Esophagus (tissue), 2 donors: ENCODE data around the gene RASSF6. TPM values are rescaled to one million over a fixed set of nuclear protein-coding genes. Genes with fewer than 3 reads are reported as not detected.
"Not testable (repeated sequence)": the region's sequence is repeated elsewhere in the genome, so short reads cannot be mapped to it uniquely, and the experiment has no call there.

ENCODE experiments used
- H3K27ac ChIP-seq, 2 donors: one replicate each; pipeline ENCODE4 v1.5.1; 2013; ENCODE audit warnings: low read depth in 2 of 2, mild to moderate bottlenecking in 2 of 2, inconsistent platforms in 1 of 2, low read length in 1 of 2, moderate library complexity in 1 of 2
- H3K27me3 ChIP-seq, 2 donors: one replicate each; pipeline ENCODE4 v1.6.1; 2013; ENCODE audit warnings: low read length in 2 of 2, control low read depth in 1 of 2, mild to moderate bottlenecking in 1 of 2; ENCODE audit not compliant: insufficient read depth in 2 of 2, control insufficient read depth in 1 of 2
- H3K36me3 ChIP-seq, 2 donors: one replicate each; pipeline ENCODE4 v1.6.1; 2013; ENCODE audit warnings: low read length in 1 of 2; ENCODE audit not compliant: control insufficient read depth in 2 of 2, insufficient read depth in 2 of 2
- H3K4me1 ChIP-seq, 2 donors: one replicate each; pipeline ENCODE4 v1.6.1; 2013; ENCODE audit warnings: low read length in 1 of 2; ENCODE audit not compliant: control insufficient read depth in 2 of 2, insufficient read depth in 2 of 2
- H3K4me3 ChIP-seq, 2 donors: one replicate each; pipeline ENCODE4 v1.5.1; 2013; ENCODE audit warnings: low read length in 2 of 2, mild to moderate bottlenecking in 2 of 2, low read depth in 1 of 2, moderate library complexity in 1 of 2
- H3K9me3 ChIP-seq, 2 donors: one replicate each; pipeline ENCODE4 v1.6.1; 2013; ENCODE audit warnings: mild to moderate bottlenecking in 2 of 2, low read depth in 1 of 2, low read length in 1 of 2, moderate library complexity in 1 of 2; ENCODE audit not compliant: control insufficient read depth in 2 of 2, insufficient read depth in 1 of 2
- WGBS, 2 donors: extraction: QIAGEN DNeasy Blood & Tissue Kit; methylation state at CpG; one replicate each; pipeline ENCODE4 v1.1.7; 2013; 5-methylcytosine and 5-hydroxymethylcytosine counted together
- polyA plus RNA-seq, 2 donors: library from polyadenylated mRNA; stranded (reverse); fragments of 200-250 nt; gene quantifications; one replicate each; pipeline ENCODE4 v1.2.3, GENCODE V29; 2013
- donor health status: healthy with polysubstance abuse.
- donor health status: Bipolar disorder and iron deficiency.

Gene RASSF6
- polyA plus RNA-seq, 2 donors = 1.2 to 1.6 TPM

DNA sequence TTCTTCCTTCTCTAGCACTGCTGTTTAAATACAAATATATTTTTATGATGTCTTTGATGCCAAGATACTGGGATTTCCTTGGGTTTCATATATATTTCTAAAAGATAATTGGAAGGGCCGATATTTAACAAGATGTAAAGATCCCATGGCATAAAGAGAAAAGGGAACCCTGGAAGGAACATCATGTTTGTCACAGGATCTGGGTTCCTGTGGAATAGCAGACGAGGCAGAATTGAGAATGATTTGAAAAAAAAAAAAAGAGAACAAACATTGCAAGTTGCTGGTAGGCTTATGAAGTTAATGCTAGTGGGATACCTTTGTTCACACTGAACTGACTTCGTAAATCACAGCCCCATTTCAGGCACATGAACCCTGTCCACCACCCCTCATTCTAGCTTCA is 33.6 kb downstream of the RASSF6 start:
- 77 to 87% methylated on average over 3 of the region's 3 CpGs for WGBS, 2 donors
- Histone ChIP-seq H3K36me3 (no peaks in the 10 kb centered on the region), H3K4me3 (no peak overlapping the region), H3K9me3 (no peaks in the 10 kb centered on the region), H3K27ac (no peak overlapping the region), H3K4me1 (no peaks in the 10 kb centered on the region), H3K27me3 (no peaks in the 10 kb centered on the region)

- 94% methylated on average over 1 of the region's 1 CpG for WGBS, 2 donors
- Histone ChIP-seq H3K4me3 (no peak overlapping the region), H3K4me1 (no peaks in the 10 kb centered on the region), H3K36me3 (no peaks in the 10 kb centered on the region), H3K9me3 (no peaks in the 10 kb centered on the region), H3K27ac (no peak overlapping the region), H3K27me3 (no peaks in the 10 kb centered on the region)
These were observed 34.2 kb downstream of the RASSF6 start for GRCh38 chr4:73586040-73586439.

DNA sequence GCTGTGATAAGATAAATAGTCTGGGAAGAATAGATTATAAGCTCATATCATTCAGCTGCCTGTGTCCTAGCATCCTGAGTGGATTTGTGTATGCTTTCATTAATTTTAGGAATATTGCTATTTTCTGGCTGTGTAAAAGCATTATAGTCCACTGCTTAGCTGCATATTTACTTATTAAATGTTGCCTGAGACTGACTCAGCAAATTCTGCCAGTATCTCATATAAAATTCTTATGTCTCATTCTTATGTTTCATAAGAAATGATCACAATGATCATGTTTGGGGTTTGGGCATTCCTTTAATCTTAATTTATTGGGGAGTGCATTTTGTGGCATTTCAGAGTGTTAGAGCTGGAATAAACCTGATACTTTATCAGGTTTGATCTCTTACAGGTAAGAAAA is 34.9 kb downstream of the RASSF6 start:
- H3K9me3 ChIP-seq = no peaks in the 10 kb centered on the region
- no peak overlapping the region for H3K4me3 ChIP-seq
- H3K27ac ChIP-seq = no peak overlapping the region
- H3K27me3 ChIP-seq = no peaks in the 10 kb centered on the region
- H3K36me3 ChIP-seq = no peaks in the 10 kb centered on the region
- no peaks in the 10 kb centered on the region for H3K4me1 ChIP-seq

DNA sequence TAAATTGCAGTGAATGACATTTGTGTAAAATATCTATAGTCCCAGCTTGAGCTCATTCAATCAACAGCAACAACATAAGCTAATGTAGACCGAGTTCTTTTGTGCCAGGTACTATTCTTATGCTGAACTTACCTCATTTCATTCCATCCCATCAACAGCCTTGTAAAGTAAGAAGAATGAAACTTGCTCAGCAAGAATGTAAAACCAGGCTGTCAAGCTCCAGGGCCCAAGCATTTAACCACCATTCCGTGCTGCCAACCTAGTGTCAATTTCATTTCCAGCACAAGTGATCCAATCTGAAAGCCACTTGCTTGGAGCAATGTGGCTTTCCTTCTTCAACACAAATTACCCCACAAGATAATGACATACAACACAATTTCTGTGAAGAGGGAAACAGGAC is 36.6 kb downstream of the RASSF6 start:
- Histone ChIP-seq H3K4me3 (no peak overlapping the region), H3K4me1 (no peaks in the 10 kb centered on the region), H3K36me3 (no peaks in the 10 kb centered on the region), H3K9me3 (no peaks in the 10 kb centered on the region), H3K27me3 (no peaks in the 10 kb centered on the region), H3K27ac (peak overlapping the region in 1 of 2 donors; percentile 13)
- 36 to 63% methylated on average over 2 of the region's 2 CpGs for WGBS, 2 donors

DNA sequence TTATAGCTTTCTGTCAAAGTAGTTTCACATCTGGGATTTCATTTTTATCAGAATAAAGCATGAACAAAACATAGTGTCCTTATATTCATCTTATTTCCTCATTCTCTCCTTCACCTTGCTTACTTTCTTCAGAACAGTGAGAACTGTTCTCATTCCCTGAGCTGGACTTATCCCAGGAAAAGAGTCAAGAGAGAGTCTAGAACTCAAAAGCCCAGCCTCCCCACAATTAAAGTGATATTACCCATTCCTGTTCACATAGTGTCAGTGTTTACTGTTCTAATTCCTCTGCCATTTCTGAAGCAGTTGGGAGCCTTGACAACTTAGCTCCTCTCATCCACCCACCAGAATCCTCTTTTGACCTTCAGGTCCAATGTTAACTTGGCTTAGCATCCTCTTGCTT is 42.9 kb downstream of the RASSF6 start:
- no peaks in the 10 kb centered on the region for H3K9me3 ChIP-seq
- H3K27me3 ChIP-seq = no peaks in the 10 kb centered on the region
- H3K4me3 ChIP-seq = no peak overlapping the region
- H3K4me1 ChIP-seq = no peaks in the 10 kb centered on the region
- no peak overlapping the region for H3K27ac ChIP-seq
- H3K36me3 ChIP-seq = no peaks in the 10 kb centered on the region

- H3K4me1 ChIP-seq = no peaks in the 10 kb centered on the region
- 75 to 78% methylated on average over 3 of the region's 3 CpGs for WGBS, 2 donors
- H3K4me3 ChIP-seq = no peak overlapping the region
- no peaks in the 10 kb centered on the region for H3K9me3 ChIP-seq
- no peak overlapping the region for H3K27ac ChIP-seq
- no peaks in the 10 kb centered on the region for H3K27me3 ChIP-seq
- no peaks in the 10 kb centered on the region for H3K36me3 ChIP-seq
These were observed 43.9 kb downstream of the RASSF6 start for GRCh38 chr4:73576381-73576780.

DNA sequence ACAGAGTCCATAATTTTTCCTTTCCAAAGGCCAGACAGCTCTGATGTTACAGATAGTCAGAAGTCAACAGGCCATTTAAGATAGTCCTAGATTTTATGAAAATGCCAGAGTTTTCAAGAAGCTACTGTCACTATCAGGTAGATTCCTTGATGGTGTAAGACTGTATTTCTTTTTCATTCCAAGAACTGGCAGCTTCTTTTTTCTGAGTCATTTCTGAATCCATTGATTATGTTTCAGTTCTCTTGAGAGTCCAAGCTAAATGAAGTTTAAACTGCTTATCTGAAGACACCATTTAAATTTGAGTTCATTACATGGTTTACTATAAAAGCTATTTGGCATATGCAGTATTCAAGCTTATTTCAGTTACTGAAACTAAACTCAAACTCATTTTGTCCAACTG is 44.6 kb downstream of the RASSF6 start:
- no peak overlapping the region for H3K4me3 ChIP-seq
- H3K9me3 ChIP-seq = no peaks in the 10 kb centered on the region
- H3K27me3 ChIP-seq = no peaks in the 10 kb centered on the region
- no peak overlapping the region for H3K27ac ChIP-seq
- H3K4me1 ChIP-seq = no peaks in the 10 kb centered on the region
- no peaks in the 10 kb centered on the region for H3K36me3 ChIP-seq

GRCh38 chr4:73573794-73574528 is 46.3 kb downstream of the RASSF6 start:
- H3K4me1 ChIP-seq = no peaks in the 10 kb centered on the region
- H3K27me3 ChIP-seq = no peaks in the 10 kb centered on the region
- no peaks in the 10 kb centered on the region for H3K9me3 ChIP-seq
- peak overlapping the region in 1 of 2 donors; percentile 13 for H3K27ac ChIP-seq
- H3K36me3 ChIP-seq = no peaks in the 10 kb centered on the region
- H3K4me3 ChIP-seq = no peak overlapping the region
- 52% methylated on average over 8 of the region's 8 CpGs for WGBS, 2 donors

DNA sequence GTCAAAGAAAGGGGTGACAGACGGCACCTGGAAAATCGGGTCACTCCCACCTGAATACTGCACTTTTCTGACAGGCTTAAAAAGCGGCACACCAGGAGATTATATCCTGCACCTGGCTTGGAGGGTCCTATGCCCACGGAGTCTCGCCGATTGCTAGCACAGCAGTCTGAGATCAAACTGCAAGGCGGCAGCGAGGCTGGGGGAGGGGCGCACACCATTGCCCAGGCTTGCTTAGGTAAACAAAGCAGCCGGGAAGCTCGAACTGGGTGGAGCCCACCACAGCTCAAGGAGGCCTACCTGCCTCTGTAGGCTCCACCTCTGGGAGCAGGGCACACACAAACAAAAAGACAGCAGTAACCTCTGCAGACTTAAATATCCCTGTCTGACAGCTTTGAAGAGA is 69.4 kb downstream of the RASSF6 start:
- not testable (repeated sequence) for H3K4me3 ChIP-seq, H3K9me3 ChIP-seq, H3K4me1 ChIP-seq, H3K27me3 ChIP-seq, H3K36me3 ChIP-seq, H3K27ac ChIP-seq
- WGBS, 2 donors = 89 to 92% methylated on average over 9 to 11 of the region's 11 CpGs

DNA sequence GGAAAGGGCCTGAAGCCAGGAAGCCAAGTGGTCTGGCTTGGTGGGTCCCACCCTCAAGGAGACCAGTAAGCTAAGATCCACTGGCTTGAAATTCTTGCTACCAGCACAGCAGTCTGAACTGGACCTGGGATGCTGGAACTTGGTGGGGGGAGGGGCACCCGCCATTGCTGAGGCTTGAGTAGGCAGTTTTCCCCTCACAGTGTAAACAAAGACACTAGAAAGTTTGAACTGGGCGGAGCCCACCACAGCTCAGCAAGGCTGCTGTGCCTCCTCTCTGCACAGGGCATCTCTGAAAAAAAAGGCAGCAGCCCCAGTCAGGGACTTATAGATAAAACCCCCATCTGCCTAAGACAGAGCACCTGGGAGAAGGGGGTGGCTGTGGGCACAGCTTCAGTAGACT is 75.6 kb downstream of the RASSF6 start:
- H3K36me3 ChIP-seq = no peaks in the 10 kb centered on the region
- no peaks in the 10 kb centered on the region for H3K27me3 ChIP-seq
- no peak overlapping the region for H3K4me3 ChIP-seq
- no peaks in the 10 kb centered on the region for H3K4me1 ChIP-seq
- H3K27ac ChIP-seq = no peak overlapping the region
- H3K9me3 ChIP-seq = no peaks in the 10 kb centered on the region
- 87 to 93% methylated on average over 2 of the region's 2 CpGs for WGBS, 2 donors
